ENCODE results near the gene GARIN3. TPM values are rescaled to one million over a fixed set of nuclear protein-coding genes. Genes with fewer than 3 reads are reported as not detected.

The GARIN3 gene
- total and polyA plus RNA-seq, 2 donors (not counting 3 experiments of a cell fraction or from before 2014, with no cell fraction given) = not detected

DNA sequence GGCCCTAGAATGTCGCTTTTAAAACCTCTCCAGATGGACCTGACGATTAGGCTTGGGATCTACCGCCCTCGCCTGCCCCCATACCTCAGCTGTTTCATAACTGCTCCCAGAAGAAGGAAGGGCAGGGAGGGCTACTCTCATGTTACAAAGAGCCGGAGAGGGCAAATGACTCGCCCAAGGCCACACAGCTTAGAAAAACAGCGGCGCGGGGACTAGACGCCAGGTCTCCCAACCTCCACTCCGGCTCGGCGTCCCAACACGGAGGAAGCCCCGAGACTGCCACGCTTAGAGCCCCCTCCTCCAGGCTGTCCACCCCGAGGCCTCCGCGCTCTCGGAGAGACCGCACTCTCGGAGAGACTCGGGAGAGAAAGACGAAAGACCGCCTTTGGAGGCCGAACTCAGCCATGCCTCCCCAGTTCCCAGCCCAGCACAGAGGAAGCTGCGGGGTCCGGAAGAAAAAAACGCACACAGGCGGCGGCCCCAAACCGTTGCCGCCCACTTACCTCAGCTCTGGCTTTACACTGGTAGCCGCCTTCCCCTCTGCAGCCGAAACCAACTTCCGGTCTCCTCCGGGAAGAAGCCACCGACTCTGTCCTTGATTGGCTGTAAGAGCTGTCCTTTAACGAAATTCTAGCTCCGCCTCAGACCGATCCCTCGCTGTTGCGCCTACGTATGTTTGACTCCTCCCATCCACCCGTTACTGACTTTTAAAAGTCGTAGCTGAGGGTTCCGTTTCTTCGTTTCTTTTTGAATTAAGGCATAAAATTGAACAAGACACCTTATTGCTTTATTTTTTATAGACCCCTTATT lies 23.5 kb downstream of the GARIN3 start, which contains the start of gene MED7:
TSS of gene MED7 (minus strand) at position 549 of the 810 bp plus-strand sequence. CDS start 3,434 bp downstream, outside the sequence.
- ChIA-PET POLR2A (interaction anchor here (0.8 kb wide), 1 partner anchor 10 kb away, joined by 3 read pairs; no protein-coding TSS in a partner anchor), CTCF (interaction anchor here (2.6 kb wide), 1 partner anchor 10 kb away, joined by 13 read pairs; no protein-coding TSS in a partner anchor)
- Histone ChIP-seq H3K4me1 (ENCODE audit: control insufficient read depth, extremely low read depth, insufficient read depth, low read length) (peaks cover 6% of the 10 kb centered on the region), H3K27me3 (ENCODE audit: control insufficient read depth in 2 of 2, insufficient read depth in 2 of 2, low read length in 2 of 2) (no peaks in the 10 kb centered on the region), H3K79me2 (ENCODE audit: control insufficient read depth, insufficient read depth, low read length) (peaks cover 21% of the 10 kb centered on the region), H3K9me3 (replicated peaks; ENCODE audit: control insufficient read depth, insufficient read depth, low read length) (no peaks in the 10 kb centered on the region), H3K36me3 (ENCODE audit: control insufficient read depth in 2 of 2, extremely low read depth in 1 of 2, insufficient read depth in 2 of 2, low read length in 2 of 2) (peaks cover 0 to 2% of the 10 kb centered on the region in 2 experiments), H3K4me2 (ENCODE audit: insufficient read depth, low read length) (peak within 1 kb of the TSS; percentile 96), H3K9ac (replicated peaks; ENCODE audit: extremely low read depth, insufficient read depth, low read length) (peak within 1 kb of the TSS; percentile 87), H2AFZ (ENCODE audit: low read depth, low read length) (peak within 1 kb of the TSS; percentile 90), H3K27ac (ENCODE audit: insufficient read depth, low read depth, low read length) (peak within 1 kb of the TSS; percentile 79), H3K9me1 (replicated peaks; ENCODE audit: control insufficient read depth, extremely low read depth, insufficient read depth, low read length) (no peaks in the 10 kb centered on the region), H3K4me3 (replicated peaks in 1 of 3; ENCODE audit: insufficient read depth in 1 of 3, low read depth in 1 of 3, low read length in 3 of 3) (peak within 1 kb of the TSS; percentile 77 to 90 (median 79)), H4K20me1 (replicated peaks; ENCODE audit: control insufficient read depth, extremely low read depth, insufficient read depth, low read length) (no peaks in the 10 kb centered on the region)
- FAIRE-seq = peak; percentile 100
- intact Hi-C loops (cut with micrococcal nuclease) = loop anchor here (5.0 kb wide), 2 partner anchors 125 to 590 kb away; partner anchors contain the start of genes CYFIP2 and THG1L
- DNase-seq (ENCODE audit: low read depth, low spot score) = peak; percentile 99
- peak; percentile 80 for TF ChIP-seq POLR2A (IDR thresholded peaks at IDR 0.05; ENCODE audit: low read depth, low read length)
- TF ChIP-seq MYC (IDR thresholded peaks at IDR 0.05; ENCODE audit: low read depth, low read length) = no peak
- no peak for TF ChIP-seq FOS (IDR thresholded peaks at IDR 0.05; ENCODE audit: borderline replicate concordance, insufficient read depth, low read length)
- peak; percentile 61 for TF ChIP-seq POLR2AphosphoS5 (IDR thresholded peaks at IDR 0.05; ENCODE audit: insufficient read depth, low read depth, low read length)
- TF ChIP-seq, protein P1, sequence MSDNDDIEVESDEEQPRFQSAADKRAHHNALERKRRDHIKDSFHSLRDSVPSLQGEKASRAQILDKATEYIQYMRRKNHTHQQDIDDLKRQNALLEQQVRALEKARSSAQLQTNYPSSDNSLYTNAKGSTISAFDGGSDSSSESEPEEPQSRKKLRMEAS (IDR thresholded peaks at IDR 0.05; ENCODE audit: insufficient read depth, insufficient read length) = no peak
- TF ChIP-seq GATA2 (IDR thresholded peaks at IDR 0.05; ENCODE audit: insufficient read depth, insufficient read length, low read depth, low read length) = no peak
- TF ChIP-seq, protein P2, sequence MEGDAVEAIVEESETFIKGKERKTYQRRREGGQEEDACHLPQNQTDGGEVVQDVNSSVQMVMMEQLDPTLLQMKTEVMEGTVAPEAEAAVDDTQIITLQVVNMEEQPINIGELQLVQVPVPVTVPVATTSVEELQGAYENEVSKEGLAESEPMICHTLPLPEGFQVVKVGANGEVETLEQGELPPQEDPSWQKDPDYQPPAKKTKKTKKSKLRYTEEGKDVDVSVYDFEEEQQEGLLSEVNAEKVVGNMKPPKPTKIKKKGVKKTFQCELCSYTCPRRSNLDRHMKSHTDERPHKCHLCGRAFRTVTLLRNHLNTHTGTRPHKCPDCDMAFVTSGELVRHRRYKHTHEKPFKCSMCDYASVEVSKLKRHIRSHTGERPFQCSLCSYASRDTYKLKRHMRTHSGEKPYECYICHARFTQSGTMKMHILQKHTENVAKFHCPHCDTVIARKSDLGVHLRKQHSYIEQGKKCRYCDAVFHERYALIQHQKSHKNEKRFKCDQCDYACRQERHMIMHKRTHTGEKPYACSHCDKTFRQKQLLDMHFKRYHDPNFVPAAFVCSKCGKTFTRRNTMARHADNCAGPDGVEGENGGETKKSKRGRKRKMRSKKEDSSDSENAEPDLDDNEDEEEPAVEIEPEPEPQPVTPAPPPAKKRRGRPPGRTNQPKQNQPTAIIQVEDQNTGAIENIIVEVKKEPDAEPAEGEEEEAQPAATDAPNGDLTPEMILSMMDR (IDR thresholded peaks at IDR 0.05; ENCODE audit: extremely low read depth in 1 of 2, insufficient read depth in 1 of 2, low read depth in 1 of 2, low read length in 2 of 2) = no peak
- no peak for TF ChIP-seq EZH2 (IDR thresholded peaks at IDR 0.05; ENCODE audit: borderline replicate concordance, low read depth, low read length, severe bottlenecking)
- TF ChIP-seq JUN (IDR thresholded peaks at IDR 0.05; ENCODE audit: borderline replicate concordance, insufficient read depth, insufficient read length, low read depth) = no peak
- dilution Hi-C loops (cut with MboI; ENCODE audit: extremely low pct_ligation_motif_present, low sequenced_read_pairs) = no loop called here
- TSS peak; percentile 81 for BruUV-seq (replicated peaks)
